Measurements from ENCODE around the gene GCLC.
"Not testable (repeated sequence)": the region's sequence is repeated elsewhere in the genome, so short reads cannot be mapped to it uniquely, and the experiment has no call there.

Gene GCLC

DNA sequence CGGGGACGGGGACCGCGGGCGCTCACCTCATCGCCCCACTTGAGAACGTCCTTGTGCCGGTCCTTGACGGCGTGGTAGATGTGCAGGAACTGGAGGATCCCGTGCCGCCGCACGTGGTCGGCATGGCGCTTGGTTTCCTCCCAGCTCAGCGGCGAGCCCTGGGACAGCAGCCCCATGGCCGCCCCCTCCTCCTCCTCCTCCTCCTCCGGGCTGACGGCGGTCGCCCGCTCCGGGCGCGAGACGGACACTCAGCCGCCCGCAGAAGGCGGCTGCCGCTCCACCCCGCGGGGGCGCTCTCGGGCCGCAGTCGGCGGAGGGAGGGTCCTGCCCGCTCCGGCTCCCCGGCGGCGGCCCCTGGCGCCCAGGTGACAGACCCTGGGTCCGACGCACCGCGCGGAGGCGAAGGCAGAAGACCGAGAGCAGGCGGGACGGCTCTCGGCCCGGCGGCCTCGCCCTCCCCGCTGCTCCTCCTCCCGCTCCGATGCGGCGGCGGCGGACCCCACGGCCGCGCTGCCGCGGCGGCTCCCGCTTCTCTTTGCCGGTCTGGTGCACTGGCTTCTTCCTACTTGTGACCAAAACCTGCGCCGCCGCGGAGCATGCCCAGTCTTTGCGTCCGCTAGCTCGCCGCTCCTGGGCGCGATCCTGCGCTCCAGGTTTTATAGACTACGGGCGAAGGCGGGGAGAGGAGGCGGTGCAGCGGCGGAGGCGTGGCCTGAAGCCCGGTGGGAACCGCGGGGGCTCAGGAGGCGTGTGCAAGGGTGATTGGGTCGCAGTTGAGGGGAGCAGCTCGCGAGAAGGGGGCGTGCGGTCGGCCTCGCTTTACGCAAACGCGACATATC is at the start of gene GCLC:
Gene GCLC, minus strand, starts transcription at position 632 of the 839 bp plus-strand sequence. Its CDS starts 456 bp downstream, at position 176.
- peak; percentile 56 to 95 (median 86) for DNase-seq

GRCh38 chr6:53594596-53594995 is 49.7 kb upstream of the GCLC start:
- DNase-seq, result no peak

DNA sequence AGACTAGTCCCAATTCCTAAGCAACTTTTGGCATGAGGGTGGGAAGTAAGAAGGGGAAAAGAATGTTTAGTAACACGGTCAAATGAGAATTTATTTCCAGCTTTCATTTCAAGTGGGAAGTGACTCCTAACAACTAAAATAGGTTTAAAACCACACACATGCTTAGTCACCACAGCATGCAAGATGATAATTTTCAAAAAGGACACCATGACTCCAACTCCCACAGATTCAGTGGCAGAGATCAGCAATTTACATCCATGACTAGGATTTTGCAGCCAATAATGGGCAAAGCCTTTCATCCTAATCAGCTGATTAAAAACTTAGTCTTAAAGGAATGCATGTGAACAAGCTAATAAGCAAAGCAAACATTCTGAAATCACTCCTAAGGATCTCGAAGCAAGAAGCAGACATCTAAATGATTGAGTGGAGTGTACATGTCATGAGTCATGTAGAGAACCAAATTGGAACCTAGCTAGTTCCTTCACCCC is 48.1 kb upstream of the GCLC start:
- no peak for DNase-seq

DNA sequence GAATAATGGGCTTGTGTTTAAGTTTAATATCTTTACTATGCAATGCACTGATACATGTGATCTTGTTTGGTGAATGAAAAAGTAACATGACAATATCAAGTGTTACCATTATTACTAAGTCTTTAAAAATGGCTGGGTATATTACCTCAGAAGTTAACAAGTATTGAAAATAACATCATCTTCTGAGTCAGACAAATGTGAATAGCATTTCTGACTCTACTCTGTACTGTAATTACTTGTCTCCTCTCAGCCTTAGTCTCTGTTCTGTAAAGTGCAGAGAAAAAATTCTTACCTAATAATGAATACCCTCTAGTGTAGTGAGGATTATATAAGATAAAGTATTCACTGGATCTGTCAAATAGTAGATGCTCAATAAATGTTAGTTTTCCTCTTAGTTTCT is 47.0 kb upstream of the GCLC start:
- DNase-seq, result no peak

DNA sequence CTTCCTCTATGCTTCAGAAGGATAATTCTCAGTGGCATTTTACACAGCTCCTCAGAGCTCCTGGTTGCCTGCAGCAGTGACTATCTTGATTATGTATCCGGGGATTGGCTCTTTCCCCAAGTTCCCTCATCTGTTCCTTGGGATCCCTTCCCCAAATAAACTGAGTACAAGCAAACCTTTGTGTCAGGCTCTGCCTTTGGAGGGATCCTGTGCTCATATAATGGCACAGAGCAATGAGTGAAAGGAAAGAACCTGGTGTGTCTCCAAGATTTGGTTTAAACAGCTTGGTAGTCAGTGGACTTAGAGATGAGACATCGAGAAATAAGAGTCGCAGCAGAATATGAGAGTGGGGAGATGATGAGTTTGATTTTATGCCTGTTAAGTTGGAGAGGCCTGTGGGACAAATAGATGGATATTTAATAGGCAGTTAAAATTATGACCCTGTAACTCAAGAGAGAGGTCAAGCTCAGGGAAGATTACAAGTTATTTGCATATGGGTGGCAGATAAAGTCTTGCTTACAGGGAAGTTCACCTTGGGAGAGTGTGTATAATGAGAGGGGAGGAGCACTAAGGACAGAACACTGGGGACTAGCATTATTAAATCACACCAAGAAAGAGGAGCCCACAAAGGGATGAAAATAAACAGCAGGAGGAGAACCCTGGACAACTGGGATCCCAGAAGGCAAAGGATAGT is 44.1 kb upstream of the GCLC start:
- peak in 5 of 56 donors; percentile 5 to 20 (median 10) for DNase-seq

DNA sequence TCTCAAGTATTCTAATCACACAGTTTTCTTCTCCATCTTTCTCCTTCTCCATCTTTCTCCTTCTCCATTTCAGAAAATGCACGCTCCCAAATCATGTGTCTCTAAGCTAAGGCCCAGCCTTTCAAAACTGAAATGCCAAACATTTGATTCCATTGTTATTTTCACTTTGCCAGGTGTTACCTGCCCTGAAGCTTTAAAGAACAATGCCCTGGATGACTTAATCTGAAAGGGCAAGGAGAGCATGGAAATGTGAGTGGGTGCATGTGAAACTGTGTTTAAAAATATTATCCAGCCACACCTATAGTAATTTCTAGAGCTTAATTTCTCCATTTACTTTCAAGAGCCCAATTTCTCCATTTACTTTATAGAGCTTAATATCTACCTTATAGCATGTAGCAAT is 42.4 kb upstream of the GCLC start:
- no peak for DNase-seq

GRCh38 chr6:53585208-53585900 is 40.5 kb upstream of the GCLC start:
- no peak for DNase-seq

- DNase-seq, result no peak
Observed at GRCh38 chr6:53584726-53585125, 39.8 kb upstream of the GCLC start.

DNA sequence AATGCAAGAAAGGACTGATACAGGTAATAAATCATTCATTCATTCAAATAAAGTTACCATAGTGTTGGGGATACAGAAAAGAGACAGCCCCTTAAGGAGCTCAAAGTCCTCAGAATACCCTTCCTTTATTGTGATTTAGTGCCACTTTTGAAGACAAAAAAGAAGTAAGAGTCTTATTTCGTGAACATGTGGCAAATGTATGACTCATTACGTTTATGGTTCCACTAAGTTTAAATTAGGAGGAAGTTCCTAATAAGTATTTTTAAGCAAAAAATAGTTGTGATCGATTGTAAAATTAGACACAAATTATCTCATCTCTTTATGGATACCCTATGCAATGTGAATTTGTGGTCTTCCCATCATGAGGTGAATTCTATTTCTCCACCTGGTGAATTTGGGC is 38.5 kb upstream of the GCLC start:
- DNase-seq, result no peak

DNA sequence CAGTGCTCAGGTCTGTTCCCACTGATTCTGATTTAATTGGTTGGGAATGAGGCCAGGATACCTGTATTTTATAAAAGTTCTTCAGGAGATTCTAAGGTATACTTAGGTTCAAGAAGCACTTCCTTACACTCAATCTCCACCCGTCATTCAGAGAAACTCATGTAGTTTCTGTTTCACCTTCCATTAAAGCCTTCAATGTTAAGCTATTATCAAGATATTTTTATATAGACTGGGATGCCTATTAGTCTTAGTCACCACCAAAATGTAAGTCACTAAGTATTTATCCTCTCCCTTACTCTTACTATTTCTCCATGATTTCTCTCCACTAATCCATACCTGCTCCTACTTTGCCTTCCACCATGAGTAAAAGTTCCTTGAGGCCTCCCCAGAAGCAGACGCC is 38.1 kb upstream of the GCLC start:
- DNase-seq, result no peak

GRCh38 chr6:53581856-53582255 is 37.0 kb upstream of the GCLC start:
- no peak for DNase-seq

DNA sequence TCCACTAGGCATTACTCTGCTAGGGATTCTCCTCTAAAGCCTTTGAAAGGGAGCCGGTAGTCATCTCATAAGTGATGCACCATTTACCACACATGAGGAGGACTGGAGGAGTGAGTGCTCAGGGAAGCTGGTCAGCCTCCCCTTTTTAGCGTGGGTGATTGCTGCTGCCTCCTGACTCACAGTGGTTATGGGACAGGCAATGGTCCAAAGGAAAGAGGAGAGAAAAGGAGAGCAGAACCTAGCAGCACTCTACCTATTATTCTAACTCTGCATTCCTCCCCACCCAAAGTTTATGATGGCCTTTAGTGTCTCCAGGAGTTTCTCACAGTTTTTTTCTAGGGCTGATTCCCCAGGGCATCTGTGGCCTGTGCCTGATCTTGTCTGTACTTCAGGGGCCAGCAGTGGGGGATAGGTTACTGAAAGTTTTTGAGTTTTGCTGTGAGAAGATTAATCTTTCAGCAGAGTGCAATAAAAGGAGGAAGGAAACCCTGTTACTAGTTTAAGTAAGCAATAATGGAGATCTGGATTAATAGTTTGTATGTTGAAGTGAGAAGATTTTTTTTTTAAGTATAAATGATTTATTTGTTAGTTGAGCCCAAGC is 36.4 kb upstream of the GCLC start:
- no peak for DNase-seq

- DNase-seq, result no peak
Observed at GRCh38 chr6:53579338-53579737, 34.4 kb upstream of the GCLC start.

DNA sequence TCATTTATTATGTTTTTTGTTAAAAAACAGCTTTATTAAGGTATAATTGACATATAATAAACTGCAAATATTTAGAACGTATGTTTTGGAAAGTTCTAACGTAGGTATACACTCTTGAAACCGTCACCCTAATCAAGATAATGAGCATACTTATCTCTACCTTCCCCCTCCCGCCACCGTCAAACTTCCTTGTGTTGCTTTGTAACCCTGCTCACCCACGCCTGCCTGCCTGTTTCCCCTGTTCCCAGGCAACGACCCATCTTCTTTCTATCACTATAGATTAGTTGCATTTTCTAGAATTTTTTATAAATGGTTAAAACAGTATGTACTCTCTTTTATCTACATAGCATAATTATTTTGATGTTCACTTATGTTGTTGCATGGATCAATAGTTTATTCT is 33.5 kb upstream of the GCLC start:
- no peak for DNase-seq

DNA sequence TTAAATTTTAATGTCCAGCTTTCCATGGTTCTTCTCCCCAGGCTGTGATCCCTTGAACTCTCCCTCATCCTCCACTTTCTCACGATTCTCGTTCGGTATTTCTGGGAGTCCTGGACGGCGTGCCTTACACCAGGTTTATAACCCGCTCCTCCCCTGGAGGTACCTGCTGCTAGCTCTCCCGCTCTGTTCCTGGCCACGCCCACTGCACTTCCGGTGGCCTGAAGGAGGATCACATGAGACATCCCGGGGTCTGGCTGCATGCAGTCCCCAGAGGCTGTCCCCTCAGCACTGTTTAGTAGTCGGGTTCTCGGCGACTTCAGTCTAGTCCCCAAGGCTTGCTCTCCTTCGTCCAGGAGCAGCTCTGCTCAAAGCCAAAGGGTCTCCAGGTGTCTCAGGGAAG is 28.4 kb upstream of the GCLC start:
- no peak for DNase-seq

GRCh38 chr6:53572379-53572778 is 27.5 kb upstream of the GCLC start:
- DNase-seq, result not testable (repeated sequence)

DNA sequence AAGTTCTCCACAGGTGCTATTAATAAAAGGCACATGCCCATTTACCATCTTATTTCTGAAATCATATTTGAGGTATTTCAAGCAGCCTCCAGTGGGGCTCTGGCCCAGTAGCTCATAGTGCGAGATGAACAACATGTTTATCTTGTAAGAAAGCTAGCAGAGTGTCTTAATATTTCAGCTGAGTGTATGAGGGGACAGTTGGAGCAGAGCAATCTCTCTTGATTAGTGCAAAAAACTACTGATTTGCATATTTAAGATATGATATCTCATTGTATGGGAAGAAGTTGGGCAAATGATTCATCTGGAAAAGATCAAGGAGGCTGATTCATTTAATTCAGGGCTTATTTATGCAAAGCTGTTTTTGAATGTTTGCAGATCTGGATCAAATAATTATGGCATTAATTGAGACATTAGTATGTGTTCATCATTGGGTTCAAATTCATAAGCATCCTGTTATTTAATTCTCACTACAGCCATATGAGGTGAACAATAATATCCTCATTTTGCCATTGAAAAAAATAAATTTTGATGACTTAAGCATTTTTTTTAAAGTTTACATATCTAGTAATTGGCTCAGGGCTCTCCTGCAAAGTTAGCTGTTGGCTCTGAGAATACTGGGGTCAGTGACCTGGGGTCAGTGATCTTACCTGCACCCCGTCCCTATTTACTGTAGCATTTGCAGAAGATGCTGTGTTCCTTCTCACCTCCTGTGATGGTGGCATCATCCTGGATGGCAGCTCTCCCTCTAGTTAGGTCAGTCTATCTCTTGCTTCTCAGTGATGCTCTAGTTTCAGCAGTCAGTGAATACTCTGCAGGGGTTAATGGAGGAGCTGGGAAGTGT is 24.1 kb upstream of the GCLC start:
- no peak for DNase-seq

GRCh38 chr6:53567701-53568100 is 22.8 kb upstream of the GCLC start:
- no peak for DNase-seq

DNA sequence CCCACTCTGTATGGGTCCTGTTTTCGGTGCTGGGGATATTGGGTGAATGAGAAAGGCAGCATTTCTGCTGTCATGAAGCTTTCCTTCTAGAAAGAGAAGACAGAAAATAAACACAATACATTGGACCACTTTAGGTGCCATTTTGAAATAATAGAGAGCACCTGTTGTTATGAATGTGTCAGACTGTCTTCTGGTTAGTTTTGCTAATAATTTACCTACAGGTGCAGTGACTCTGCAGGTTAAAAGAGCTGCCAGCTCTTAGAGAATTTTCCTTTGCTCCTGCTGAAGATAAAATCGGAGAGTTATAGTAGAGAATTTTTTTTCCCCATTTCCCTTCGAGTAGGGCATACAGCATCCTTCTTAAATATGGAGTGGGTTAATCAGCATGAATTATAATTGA is 21.9 kb upstream of the GCLC start:
- no peak for DNase-seq

- no peak for DNase-seq
Observed at GRCh38 chr6:53565886-53566285, 21.0 kb upstream of the GCLC start.

All from amygdala (tissue), 56 donors.